WTC11 (cell line): ENCODE data around the gene WNT3A. TPM values are rescaled to one million over a fixed set of nuclear protein-coding genes. Genes with fewer than 3 reads are reported as not detected.

Source experiments
- ATAC-seq: fragments of 200-7000 bp; cut with Tn5 transposase; 2 replicates; pipeline ENCODE4 v1.10.0; 2021; ENCODE audit warnings: mild to moderate bottlenecking, moderate library complexity
- CTCF ChIA-PET: fragments of 300-600 bp; sonication (Branson Sonifier 250); formaldehyde crosslinking; loops from one replicate; lab custom pipeline; 2021; ENCODE audit warnings: antibody characterized with exemption; lab: Charles Lee
- POLR2A ChIA-PET: fragments of 350-600 bp; sonication (Branson Sonifier 250); formaldehyde crosslinking; loops from one replicate; lab custom pipeline; 2021; ENCODE audit warnings: antibody characterized with exemption; lab: Charles Lee
- DNase-seq: peaks from one replicate; pipeline ENCODE4 v3.0.0; 2021; ENCODE audit warnings: low spot score
- H3K27ac Mint-ChIP-seq: 2 replicates; pipeline ENCODE4 v1.8.0; 2021; ENCODE audit warnings: mixed read lengths
- H3K27me3 Mint-ChIP-seq: 2 replicates; pipeline ENCODE4 v1.8.0; 2021; ENCODE audit warnings: low read depth, mild to moderate bottlenecking, moderate library complexity, mixed read lengths
- H3K36me3 Mint-ChIP-seq: 2 replicates; pipeline ENCODE4 v1.8.0; 2021; ENCODE audit warnings: mixed read lengths
- H3K4me1 Mint-ChIP-seq: 2 replicates; pipeline ENCODE4 v1.8.0; 2022; ENCODE audit warnings: mixed read lengths
- H3K4me3 Mint-ChIP-seq: 2 replicates; pipeline ENCODE4 v1.8.0; 2021; ENCODE audit warnings: mild to moderate bottlenecking, moderate library complexity, mixed read lengths
- H3K9me3 Mint-ChIP-seq: 2 replicates; pipeline ENCODE4 v1.8.0; 2021; ENCODE audit warnings: mixed read lengths
- AFF4 ChIP-seq: sonication (generic); formaldehyde crosslinking; IDR thresholded peaks from 2 replicates; pipeline ENCODE4 v1.8.1; 2023; ENCODE audit warnings: mild to moderate bottlenecking, missing genetic modification reagents, borderline replicate concordance
- AR ChIP-seq: fragments of 250-450 bp; sonication (Bioruptor Pico); IDR thresholded peaks from 2 replicates; pipeline ENCODE4 v1.9.0; 2021; ENCODE audit warnings: mild to moderate bottlenecking
- ETV6 ChIP-seq: sonication (generic); formaldehyde crosslinking; IDR thresholded peaks from 2 replicates; pipeline ENCODE4 v1.8.1; 2022; ENCODE audit warnings: mild to moderate bottlenecking, missing genetic modification reagents
- IRF1 ChIP-seq: sonication (generic); formaldehyde crosslinking; IDR thresholded peaks from 2 replicates; pipeline ENCODE4 v1.8.0; 2023; ENCODE audit warnings: missing genetic modification reagents
- IRF2 ChIP-seq: sonication (generic); formaldehyde crosslinking; IDR thresholded peaks from 2 replicates; pipeline ENCODE4 v1.8.0; 2022; ENCODE audit warnings: low read depth, missing genetic modification reagents, borderline replicate concordance
- KAT7 ChIP-seq: sonication (generic); formaldehyde crosslinking; IDR thresholded peaks from 2 replicates; pipeline ENCODE4 v1.8.1; 2023; ENCODE audit warnings: missing genetic modification reagents, mild to moderate bottlenecking, borderline replicate concordance
- MAX ChIP-seq: sonication (generic); formaldehyde crosslinking; IDR thresholded peaks from 2 replicates; pipeline ENCODE4 v1.8.0; 2022; ENCODE audit warnings: mild to moderate bottlenecking, missing genetic modification reagents
- NFATC4 ChIP-seq: fragments of 250-450 bp; sonication (Bioruptor Pico); IDR thresholded peaks from 2 replicates; pipeline ENCODE4 v1.9.0; 2021; ENCODE audit warnings: mild to moderate bottlenecking
- NFYB ChIP-seq: sonication (generic); formaldehyde crosslinking; conservative IDR thresholded peaks from 2 replicates; pipeline ENCODE4 v1.8.0; 2022; ENCODE audit warnings: low read depth, missing genetic modification reagents
- NR1H2 ChIP-seq: sonication (generic); formaldehyde crosslinking; IDR thresholded peaks from 2 replicates; pipeline ENCODE4 v1.9.0; 2021; ENCODE audit warnings: mild to moderate bottlenecking, moderate library complexity, missing genetic modification reagents
- NR2C2 ChIP-seq: sonication (generic); formaldehyde crosslinking; IDR thresholded peaks from 2 replicates; pipeline ENCODE4 v1.8.0; 2022; ENCODE audit warnings: mild to moderate bottlenecking, missing genetic modification reagents
- NR3C1 ChIP-seq: sonication (generic); formaldehyde crosslinking; conservative IDR thresholded peaks from 2 replicates; pipeline ENCODE4 v1.8.1; 2023; ENCODE audit warnings: low read depth, mild to moderate bottlenecking, missing genetic modification reagents
- SMAD3 ChIP-seq: sonication (generic); formaldehyde crosslinking; IDR thresholded peaks from 2 replicates; pipeline ENCODE4 v1.8.0; 2022; ENCODE audit warnings: missing genetic modification reagents, mild to moderate bottlenecking, borderline replicate concordance
- SP1 ChIP-seq: sonication (generic); formaldehyde crosslinking; conservative IDR thresholded peaks from 2 replicates; pipeline ENCODE4 v1.8.1; 2022; ENCODE audit warnings: missing genetic modification reagents
- ZNF263 ChIP-seq: sonication (generic); formaldehyde crosslinking; IDR thresholded peaks from 2 replicates; pipeline ENCODE4 v1.8.1; 2022; ENCODE audit warnings: low read depth, mild to moderate bottlenecking, moderate library complexity, missing genetic modification reagents
- ZNF396 ChIP-seq: fragments of 250-450 bp; sonication (Bioruptor Pico); IDR thresholded peaks from 2 replicates; pipeline ENCODE4 v1.8.0; 2021; ENCODE audit warnings: mild to moderate bottlenecking, moderate library complexity, borderline replicate concordance
- total RNA-seq: library from RNA; stranded (reverse); gene quantifications from 3 replicates; pipeline ENCODE4 v1.2.3, GENCODE V29; 2021
- TF ChIP-seq, protein P1 (sequence below): sonication (generic); formaldehyde crosslinking; IDR thresholded peaks from 2 replicates; pipeline ENCODE4 v1.8.0; 2023; ENCODE audit warnings: mild to moderate bottlenecking, missing genetic modification reagents

The WNT3A gene
- total RNA-seq, 1 experiment from 2014 or later: 0.17 TPM

- H3K36me3 Mint-ChIP-seq: peaks cover 43% of the 10 kb centered on the region
- H3K4me1 Mint-ChIP-seq: peaks cover 8% of the 10 kb centered on the region
- H3K27ac Mint-ChIP-seq: no peak overlapping the region
- no peak for TF ChIP-seq NR2C2 (CRISPR knock-in tag)
- no peak for TF ChIP-seq ZNF263
- TF ChIP-seq SP1 (CRISPR knock-in tag): no peak
- TF ChIP-seq SMAD3 (CRISPR knock-in tag): no peak
- TF ChIP-seq NR3C1: no peak
- no peak for TF ChIP-seq IRF1 (CRISPR knock-in tag)
- TF ChIP-seq KAT7 (CRISPR knock-in tag): no peak
- no peak for TF ChIP-seq IRF2 (CRISPR knock-in tag)
- TF ChIP-seq NFATC4 (CRISPR knock-in tag): no peak
- no peak for TF ChIP-seq NR1H2
- TF ChIP-seq MAX (CRISPR knock-in tag): no peak
- TF ChIP-seq, protein P1, sequence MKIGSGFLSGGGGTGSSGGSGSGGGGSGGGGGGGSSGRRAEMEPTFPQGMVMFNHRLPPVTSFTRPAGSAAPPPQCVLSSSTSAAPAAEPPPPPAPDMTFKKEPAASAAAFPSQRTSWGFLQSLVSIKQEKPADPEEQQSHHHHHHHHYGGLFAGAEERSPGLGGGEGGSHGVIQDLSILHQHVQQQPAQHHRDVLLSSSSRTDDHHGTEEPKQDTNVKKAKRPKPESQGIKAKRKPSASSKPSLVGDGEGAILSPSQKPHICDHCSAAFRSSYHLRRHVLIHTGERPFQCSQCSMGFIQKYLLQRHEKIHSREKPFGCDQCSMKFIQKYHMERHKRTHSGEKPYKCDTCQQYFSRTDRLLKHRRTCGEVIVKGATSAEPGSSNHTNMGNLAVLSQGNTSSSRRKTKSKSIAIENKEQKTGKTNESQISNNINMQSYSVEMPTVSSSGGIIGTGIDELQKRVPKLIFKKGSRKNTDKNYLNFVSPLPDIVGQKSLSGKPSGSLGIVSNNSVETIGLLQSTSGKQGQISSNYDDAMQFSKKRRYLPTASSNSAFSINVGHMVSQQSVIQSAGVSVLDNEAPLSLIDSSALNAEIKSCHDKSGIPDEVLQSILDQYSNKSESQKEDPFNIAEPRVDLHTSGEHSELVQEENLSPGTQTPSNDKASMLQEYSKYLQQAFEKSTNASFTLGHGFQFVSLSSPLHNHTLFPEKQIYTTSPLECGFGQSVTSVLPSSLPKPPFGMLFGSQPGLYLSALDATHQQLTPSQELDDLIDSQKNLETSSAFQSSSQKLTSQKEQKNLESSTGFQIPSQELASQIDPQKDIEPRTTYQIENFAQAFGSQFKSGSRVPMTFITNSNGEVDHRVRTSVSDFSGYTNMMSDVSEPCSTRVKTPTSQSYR (CRISPR knock-in tag): no peak
- no peak for TF ChIP-seq ETV6
- TF ChIP-seq ZNF396: no peak
- TF ChIP-seq NFYB (CRISPR knock-in tag): no peak
- no peak for TF ChIP-seq AR (CRISPR knock-in tag)
- no peak for TF ChIP-seq AFF4 (CRISPR knock-in tag)
- ChIA-PET CTCF (interaction anchor here (1.2 to 1.9 kb wide), 2 partner anchors 93 to 99 kb away, joined by 5 to 6 read pairs; no protein-coding TSS in a partner anchor), POLR2A (interaction anchor here (0.6 kb wide), 1 partner anchor 360 kb away, joined by 3 read pairs; a partner anchor contains a TSS)
- peaks cover 11% of the 10 kb centered on the region for H3K9me3 Mint-ChIP-seq
- DNase-seq (no peak), ATAC-seq (no peak)
- no peak overlapping the region for H3K4me3 Mint-ChIP-seq
- no peaks in the 10 kb centered on the region; the same call in 1 of the 2 replicates for H3K27me3 Mint-ChIP-seq
Observed at GRCh38 chr1:228098323-228098931, 91.6 kb downstream of the WNT3A start.
